SU-DHL-6 (cell line): ENCODE results near the gene MGRN1.

ENCODE experiments used
- CTCF ChIP-seq: fragments of 200-600 bp; sonication (generic); IDR thresholded peaks from one replicate; pipeline ENCODE4 v1.5.1; 2017; ENCODE audit warnings: antibody characterized with exemption, mild to moderate bottlenecking, low read length, moderate library complexity; ENCODE audit not compliant: insufficient read depth, poor library complexity, severe bottlenecking
- EZH2phosphoT487 ChIP-seq: fragments of 200-600 bp; sonication (generic), shearing (Covaris generic); conservative IDR thresholded peaks from 2 replicates; pipeline ENCODE4 v1.6.1; 2018; ENCODE audit warnings: mild to moderate bottlenecking, antibody characterized with exemption, low read length, moderate library complexity, mixed read lengths

DNA sequence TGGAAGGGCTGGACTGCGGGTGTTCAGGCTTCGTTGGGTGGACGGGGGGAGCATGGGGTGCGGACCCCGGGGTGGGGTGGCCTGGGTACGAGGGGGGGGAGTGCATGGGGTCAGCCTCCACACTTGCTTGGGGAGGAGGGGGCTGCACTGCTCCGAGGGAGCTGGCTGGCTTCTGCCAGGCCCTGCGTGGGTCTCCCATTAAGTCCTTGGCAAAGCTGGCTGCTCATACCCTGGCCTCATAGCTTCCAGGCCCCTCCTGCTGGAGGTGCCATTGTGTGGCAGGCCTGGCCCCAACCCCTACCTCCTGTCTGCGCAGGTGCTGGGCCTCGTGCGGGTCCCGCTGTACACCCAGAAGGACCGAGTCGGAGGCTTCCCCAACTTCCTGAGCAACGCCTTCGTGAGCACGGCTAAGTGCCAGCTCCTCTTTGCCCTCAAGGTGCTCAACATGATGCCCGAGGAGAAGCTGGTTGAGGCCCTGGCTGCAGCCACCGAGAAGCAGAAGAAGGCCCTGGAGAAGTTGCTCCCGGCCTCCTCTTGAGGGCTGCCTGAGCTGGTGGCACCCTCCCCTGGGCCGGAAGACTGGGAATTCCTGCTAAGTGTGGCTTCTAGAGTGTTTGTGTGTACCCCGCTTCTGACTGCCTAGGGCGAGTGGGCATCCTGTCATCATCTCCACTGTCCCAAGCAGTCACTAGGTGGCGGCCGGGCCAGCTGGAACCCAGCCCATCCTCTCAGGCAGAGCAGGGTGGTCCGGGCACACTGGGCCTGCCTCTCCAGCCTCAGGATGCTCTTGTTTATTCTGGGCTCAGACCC, 70.2 kb downstream of the MGRN1 start:
- no peak for TF ChIP-seq CTCF
- TF ChIP-seq EZH2phosphoT487: no peak
